ENCODE measurements around the gene CORO1C.

The CORO1C gene

GRCh38 chr12:108653922-108654321, 77.4 kb downstream of the CORO1C start:
- H3K27ac ChIP-seq, result no peak overlapping the region
- H3K79me2 ChIP-seq, result peaks cover 18% of the 10 kb centered on the region
- no peaks in the 10 kb centered on the region for H3K9me3 ChIP-seq (ENCODE audit: control insufficient read depth, low read length)
- no peak overlapping the region for H3K4me2 ChIP-seq (ENCODE audit: low read length)
- no peaks in the 10 kb centered on the region for H3K27me3 ChIP-seq (ENCODE audit: control insufficient read depth, insufficient read depth, low read length)
- H3K4me1 ChIP-seq, result peaks cover 6% of the 10 kb centered on the region
- H3K36me3 ChIP-seq (ENCODE audit: control insufficient read depth, insufficient read depth, low read length), result no peaks in the 10 kb centered on the region
- no peak overlapping the region for H2AFZ ChIP-seq
- no peak overlapping the region for H3K9ac ChIP-seq
- H3K4me3 ChIP-seq (ENCODE audit: low read depth, low read length), result no peak overlapping the region
- TF ChIP-seq CTCF (IDR thresholded peaks at IDR 0.05), result no peak

- H3K27ac ChIP-seq, result no peak overlapping the region
- H2AFZ ChIP-seq, result no peak overlapping the region
- no peak overlapping the region for H3K4me2 ChIP-seq (ENCODE audit: low read length)
- no peak overlapping the region for H3K4me3 ChIP-seq (ENCODE audit: low read depth, low read length)
- no peaks in the 10 kb centered on the region for H3K36me3 ChIP-seq (ENCODE audit: control insufficient read depth, insufficient read depth, low read length)
- peaks cover 10% of the 10 kb centered on the region for H3K79me2 ChIP-seq
- no peak overlapping the region for H3K9ac ChIP-seq
- H3K4me1 ChIP-seq, result peaks cover 6% of the 10 kb centered on the region
- no peaks in the 10 kb centered on the region for H3K9me3 ChIP-seq (ENCODE audit: control insufficient read depth, low read length)
- H3K27me3 ChIP-seq (ENCODE audit: control insufficient read depth, insufficient read depth, low read length), result no peaks in the 10 kb centered on the region
- no peak for TF ChIP-seq CTCF (IDR thresholded peaks at IDR 0.05)
Observed at GRCh38 chr12:108653082-108653516, 78.2 kb downstream of the CORO1C start.

GRCh38 chr12:108650083-108650482, 81.2 kb downstream of the CORO1C start:
- TF ChIP-seq CTCF (IDR thresholded peaks at IDR 0.05), result no peak
- no peak overlapping the region for H3K4me2 ChIP-seq (ENCODE audit: low read length)
- no peaks in the 10 kb centered on the region for H3K27me3 ChIP-seq (ENCODE audit: control insufficient read depth, insufficient read depth, low read length)
- H3K9ac ChIP-seq, result no peak overlapping the region
- no peak overlapping the region for H3K4me3 ChIP-seq (ENCODE audit: low read depth, low read length)
- peaks cover 32% of the 10 kb centered on the region for H3K4me1 ChIP-seq
- H2AFZ ChIP-seq, result no peak overlapping the region
- H3K79me2 ChIP-seq, result no peaks in the 10 kb centered on the region
- no peaks in the 10 kb centered on the region for H3K9me3 ChIP-seq (ENCODE audit: control insufficient read depth, low read length)
- no peak overlapping the region for H3K27ac ChIP-seq
- H3K36me3 ChIP-seq (ENCODE audit: control insufficient read depth, insufficient read depth, low read length), result no peaks in the 10 kb centered on the region

GRCh38 chr12:108649669-108650068, 81.6 kb downstream of the CORO1C start:
- Histone ChIP-seq H3K4me3 (ENCODE audit: low read depth, low read length) (no peak overlapping the region), H3K79me2 (no peaks in the 10 kb centered on the region), H3K4me1 (peaks cover 32% of the 10 kb centered on the region), H3K9me3 (ENCODE audit: control insufficient read depth, low read length) (no peaks in the 10 kb centered on the region), H3K36me3 (ENCODE audit: control insufficient read depth, insufficient read depth, low read length) (no peaks in the 10 kb centered on the region), H3K9ac (no peak overlapping the region), H3K27ac (no peak overlapping the region), H3K27me3 (ENCODE audit: control insufficient read depth, insufficient read depth, low read length) (no peaks in the 10 kb centered on the region), H3K4me2 (ENCODE audit: low read length) (no peak overlapping the region), H2AFZ (no peak overlapping the region)
- no peak for TF ChIP-seq CTCF (IDR thresholded peaks at IDR 0.05)

GRCh38 chr12:108649126-108649525, 82.2 kb downstream of the CORO1C start:
- no peak for TF ChIP-seq CTCF (IDR thresholded peaks at IDR 0.05)
- Histone ChIP-seq H3K4me2 (ENCODE audit: low read length) (no peak overlapping the region), H3K4me3 (ENCODE audit: low read depth, low read length) (no peak overlapping the region), H3K27me3 (ENCODE audit: control insufficient read depth, insufficient read depth, low read length) (no peaks in the 10 kb centered on the region), H3K36me3 (ENCODE audit: control insufficient read depth, insufficient read depth, low read length) (no peaks in the 10 kb centered on the region), H3K27ac (no peak overlapping the region), H3K9ac (no peak overlapping the region), H3K9me3 (ENCODE audit: control insufficient read depth, low read length) (no peaks in the 10 kb centered on the region), H2AFZ (no peak overlapping the region), H3K4me1 (peaks cover 32% of the 10 kb centered on the region), H3K79me2 (no peaks in the 10 kb centered on the region)

All from parathyroid adenoma (tissue), 2 donors.